ENCODE results near the gene LDB2. TPM values are rescaled to one million over a fixed set of nuclear protein-coding genes. Genes with fewer than 3 reads are reported as not detected.

The LDB2 gene
- total and polyA plus RNA-seq, 2 of the 8 experiments (the other 6 are each of a cell fraction or from before 2014, with no cell fraction given) = 57.0 to 140 TPM

GRCh38 chr4:16833722-16834121, 64.7 kb downstream of the LDB2 start:
- 85% methylated on average over 4 of the region's 4 CpGs; no CpG with 5 or more reads in 1 of the 2 experiments for WGBS, 2 experiments (ENCODE audit: extremely low coverage in 1 of 2, insufficient coverage in 1 of 2, insufficient read length in 1 of 2, insufficient replicate concordance in 2 of 2, low coverage in 1 of 2, low lambda C conversion rate in 2 of 2, missing lambda C conversion rate in 1 of 2)
- CTCF ChIA-PET (ENCODE audit: partially characterized antibody) = interaction anchor here (0.7 to 1.2 kb wide), 2 partner anchors 39 to 42 kb away, joined by 3 to 4 read pairs; no protein-coding TSS in a partner anchor
- no peak overlapping the region for H3K56ac ChIP-seq (replicated peaks; ENCODE audit: insufficient read length, low read depth, low read length)
- TF ChIP-seq GABPA (IDR thresholded peaks at IDR 0.05; ENCODE audit: borderline replicate concordance, insufficient read depth, low read length) (no peak), CHD1 (IDR thresholded peaks at IDR 0.05; ENCODE audit: low read depth, low read length) (no peak), MAX (IDR thresholded peaks at IDR 0.05) (no peak), PHF8 (conservative IDR thresholded peaks at IDR 0.05; ENCODE audit: low read depth, low read length) (no peak), BRCA1 (IDR thresholded peaks at IDR 0.05; ENCODE audit: low read depth, low read length) (no peak), SP4 (IDR thresholded peaks at IDR 0.05; ENCODE audit: low read length) (no peak), BCL11A (IDR thresholded peaks at IDR 0.05; ENCODE audit: low read depth in 2 of 2, low read length in 2 of 2) (no peak), RNF2 (IDR thresholded peaks at IDR 0.05; ENCODE audit: borderline replicate concordance, low read depth, low read length, missing control alignments, poor library complexity, severe bottlenecking) (no peak), NANOG (IDR thresholded peaks at IDR 0.05; ENCODE audit: insufficient read depth, low read depth, low read length, poor library complexity, severe bottlenecking) (no peak), HDAC2 (IDR thresholded peaks at IDR 0.05; ENCODE audit: borderline replicate concordance in 1 of 2, low read depth in 2 of 2, low read length in 2 of 2) (no peak), TEAD4 (IDR thresholded peaks at IDR 0.05; ENCODE audit: low read depth, low read length) (no peak), SP1 (IDR thresholded peaks at IDR 0.05; ENCODE audit: low read depth, low read length) (no peak), SRF (IDR thresholded peaks at IDR 0.05; ENCODE audit: low read depth, low read length) (no peak)

More at GRCh38 chr4:16833722-16834121, 64.7 kb downstream of the LDB2 start:
- no peak overlapping the region for H3K9ac ChIP-seq (replicated peaks in 1 of 4; ENCODE audit: extremely low read depth in 1 of 4, low read depth in 3 of 4, low read length in 3 of 4)
- peaks cover 0 to 13% (median 4%) of the 10 kb centered on the region in 4 experiments; a peak in 3 of 7 replicates for H3K4me1 ChIP-seq (replicated peaks in 1 of 4; ENCODE audit: control insufficient read depth in 3 of 4, insufficient read depth in 4 of 4, low read length in 3 of 4)
- H2BK15ac ChIP-seq (ENCODE audit: low read length) = no peak overlapping the region
- no peak overlapping the region for H4K5ac ChIP-seq (ENCODE audit: insufficient read length, low read depth, low read length)
- H2BK20ac ChIP-seq (ENCODE audit: low read length) = no peak overlapping the region
- H3K23me2 ChIP-seq (ENCODE audit: low read depth, low read length) = no peaks in the 10 kb centered on the region
- no peak overlapping the region for H2BK5ac ChIP-seq (ENCODE audit: low read depth, low read length)
- H4K91ac ChIP-seq (replicated peaks; ENCODE audit: insufficient read length, low read length) = no peak overlapping the region
- H3K79me2 ChIP-seq (ENCODE audit: control insufficient read depth in 1 of 2, insufficient read depth in 2 of 2, low read length in 2 of 2) = no peaks in the 10 kb centered on the region
- H2AFZ ChIP-seq (ENCODE audit: low read length) = no peak overlapping the region
- no peak overlapping the region for H4K8ac ChIP-seq (ENCODE audit: extremely low read depth, insufficient read depth, low read length)
- H3K79me1 ChIP-seq (ENCODE audit: low read depth, low read length) = no peaks in the 10 kb centered on the region
- DNase-seq (ENCODE audit: low read depth in 1 of 2, low spot score in 2 of 2) = no peak
- no peak overlapping the region for H3K14ac ChIP-seq (ENCODE audit: insufficient read length)
- no peak overlapping the region for H3K18ac ChIP-seq (ENCODE audit: extremely low read depth, low read length)
- no peak overlapping the region for H3K27ac ChIP-seq (ENCODE audit: low read depth, low read length)
- POLR2A ChIA-PET (ENCODE audit: partially characterized antibody) = no interaction called here
- no peak overlapping the region for H3K23ac ChIP-seq (ENCODE audit: insufficient read length)
- no peak for FAIRE-seq
- no peaks in the 10 kb centered on the region for H3K27me3 ChIP-seq (replicated peaks in 1 of 4; ENCODE audit: control insufficient read depth in 3 of 4, extremely low read depth in 1 of 4, insufficient read depth in 3 of 4, low read length in 3 of 4)
- no peak overlapping the region for H3K4me3 ChIP-seq (ENCODE audit: extremely low read depth in 1 of 4, insufficient read depth in 2 of 4, low read depth in 3 of 4, low read length in 4 of 4)
- no peak overlapping the region for H2BK12ac ChIP-seq (ENCODE audit: low read depth, low read length)
- H2AK5ac ChIP-seq (ENCODE audit: low read depth, low read length) = no peak overlapping the region
- H3K4me2 ChIP-seq (ENCODE audit: insufficient read depth in 1 of 2, low read depth in 2 of 2, low read length in 2 of 2) = no peak overlapping the region
- no peaks in the 10 kb centered on the region for H3K9me3 ChIP-seq (ENCODE audit: insufficient read depth in 2 of 2, low read depth in 1 of 2, low read length in 1 of 2)
- no peaks in the 10 kb centered on the region for H3K36me3 ChIP-seq (ENCODE audit: control insufficient read depth in 2 of 4, insufficient read depth in 4 of 4, low read length in 3 of 4)
- H4K20me1 ChIP-seq (replicated peaks in 1 of 2; ENCODE audit: control insufficient read depth in 1 of 2, insufficient read depth in 2 of 2, low read length in 2 of 2) = no peaks in the 10 kb centered on the region
- no peak overlapping the region for H3K4ac ChIP-seq (replicated peaks; ENCODE audit: insufficient read length, low read depth, low read length)
- H2BK120ac ChIP-seq (replicated peaks; ENCODE audit: low read depth, low read length) = no peak overlapping the region

Measured in H1 (cell line).